Body of pancreas (tissue), 4 donors: ENCODE measurements around the gene ESF1.

Experiments
- CTCF ChIP-seq, 7 experiments: fragments of 450-650 bp in 4 of 7; fragments of 200-600 bp in 3 of 7; sonication (generic) in 3 of 7; IDR thresholded peaks; one replicate each; pipeline ENCODE4 v1.5.1; 2016 to 2019; ENCODE audit warnings: antibody characterized with exemption in 7 of 7
- POLR2A ChIP-seq, 3 donors: fragments of 450-650 bp; IDR thresholded peaks; one replicate each; pipeline ENCODE4 v1.6.1; 2016; ENCODE audit warnings: antibody characterized with exemption in 3 of 3, mild to moderate bottlenecking in 2 of 3

- TF ChIP-seq CTCF (IDR thresholded peaks at IDR 0.05) (no peak), POLR2A (IDR thresholded peaks at IDR 0.05) (no peak)
Measured at GRCh38 chr20:13817342-13817741, 32.6 kb upstream of the ESF1 start.
